Activated effector memory CD4-positive, alpha-beta T cell treated with Interleukin-2 at 50 U/mL for 16 hours (primary cell): ENCODE measurements around the gene CACNB4.
A peak's percentile ranks its signal among the peaks of the same experiment; 100 is the strongest.

Experiments
- DNase-seq: peaks from one replicate; pipeline ENCODE4 v3.0.0-alpha.2; 2020

Gene CACNB4

GRCh38 chr2:151845884-151846283 is 253.0 kb downstream of the CACNB4 start:
- DNase-seq: no peak

GRCh38 chr2:151845481-151845880 is 253.4 kb downstream of the CACNB4 start:
- no peak for DNase-seq

DNA sequence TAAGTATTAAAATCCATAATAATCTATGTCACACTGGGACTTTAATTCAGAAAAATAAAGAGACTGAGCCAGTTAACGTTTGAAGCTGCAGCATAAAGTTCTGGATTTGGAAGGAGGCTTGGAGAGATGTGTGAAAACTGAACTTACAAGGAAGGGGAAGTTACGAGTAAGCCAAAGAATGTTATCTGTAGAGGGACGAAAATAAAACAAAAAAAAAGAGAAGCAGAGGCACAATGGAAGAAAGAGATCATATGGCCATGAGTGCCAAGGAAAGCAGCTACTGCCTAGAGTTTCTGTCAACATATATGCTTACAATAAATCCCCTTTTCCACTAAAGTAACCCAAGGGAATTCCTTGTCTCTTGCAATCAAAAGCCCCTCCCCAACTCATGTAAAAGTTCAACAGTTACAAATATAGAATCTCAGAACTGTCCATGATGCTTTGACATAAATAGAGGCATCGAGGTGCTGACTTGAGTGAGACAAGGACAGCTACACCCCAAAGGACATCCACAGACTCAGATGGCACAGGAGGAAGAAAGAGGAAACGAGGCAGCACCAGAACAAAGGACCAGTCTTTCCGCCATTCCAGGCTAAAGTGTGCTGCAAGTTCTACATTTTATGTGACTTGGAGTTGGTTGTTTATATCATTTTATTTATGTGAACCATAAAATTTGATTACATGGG is 254.5 kb downstream of the CACNB4 start:
- DNase-seq: no peak

GRCh38 chr2:151843691-151844061 is 255.2 kb downstream of the CACNB4 start:
- DNase-seq: no peak

DNA sequence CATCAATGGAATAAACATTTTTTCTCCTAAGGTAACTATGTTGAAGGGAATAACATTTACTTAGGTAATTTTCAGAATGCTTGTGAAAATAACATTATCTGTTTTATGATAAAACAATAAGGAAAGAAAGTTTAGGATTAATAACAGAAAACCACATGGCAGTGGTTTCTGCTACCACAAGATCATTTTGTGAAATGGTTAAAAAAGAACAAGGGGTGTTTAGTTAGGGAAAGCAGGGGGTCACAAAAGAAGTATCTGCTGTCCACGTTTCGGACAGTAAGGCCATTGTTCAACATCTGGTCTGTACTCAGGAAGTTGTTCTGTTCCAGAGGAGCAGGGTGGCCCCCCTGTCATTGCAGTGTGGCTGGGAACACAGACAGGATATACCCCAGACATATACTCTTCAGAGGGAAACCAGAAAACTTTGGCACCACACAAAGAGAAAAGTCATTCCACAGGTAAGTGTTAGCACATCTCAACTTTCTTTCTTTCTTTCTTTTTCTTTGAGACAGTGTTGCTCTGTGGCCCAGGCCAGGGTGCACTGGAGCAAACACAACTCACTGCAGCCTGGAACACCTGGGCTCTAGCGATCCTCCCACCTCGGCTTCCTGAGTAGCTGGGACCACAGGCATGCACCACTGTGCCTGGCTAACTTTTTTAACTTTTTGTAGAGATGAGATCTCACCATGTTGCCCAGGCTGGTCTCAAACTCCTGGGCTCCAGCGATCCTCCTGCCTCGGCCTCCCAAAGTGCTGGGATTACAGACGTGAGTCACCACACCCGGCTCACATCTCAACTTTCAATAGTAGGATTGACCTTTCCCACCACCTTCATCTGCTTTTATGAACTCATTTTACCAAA is 255.8 kb downstream of the CACNB4 start:
- DNase-seq: no peak

DNA sequence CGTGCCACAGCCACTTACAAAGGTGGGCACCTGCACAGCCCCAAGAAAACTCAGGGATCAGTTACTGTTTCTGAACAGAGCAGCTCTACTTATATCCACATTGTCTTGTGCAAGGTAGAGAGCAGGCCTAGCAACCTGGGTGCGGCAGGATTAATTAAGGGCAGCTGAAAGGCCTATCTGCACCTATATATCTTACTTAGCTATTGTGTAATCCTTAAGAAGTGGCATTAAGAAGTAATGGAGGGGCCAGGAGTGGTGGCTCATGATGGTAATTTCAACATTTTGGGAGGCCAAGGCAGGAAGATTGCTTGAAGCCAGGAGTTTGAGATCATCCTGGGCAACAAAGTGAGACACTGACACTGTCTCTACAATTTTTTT is 257.8 kb downstream of the CACNB4 start:
- DNase-seq: no peak

GRCh38 chr2:151840216-151841046 is 258.4 kb downstream of the CACNB4 start:
- DNase-seq: no peak

- no peak for DNase-seq
Observed at GRCh38 chr2:151837926-151838325, 260.9 kb downstream of the CACNB4 start.

DNA sequence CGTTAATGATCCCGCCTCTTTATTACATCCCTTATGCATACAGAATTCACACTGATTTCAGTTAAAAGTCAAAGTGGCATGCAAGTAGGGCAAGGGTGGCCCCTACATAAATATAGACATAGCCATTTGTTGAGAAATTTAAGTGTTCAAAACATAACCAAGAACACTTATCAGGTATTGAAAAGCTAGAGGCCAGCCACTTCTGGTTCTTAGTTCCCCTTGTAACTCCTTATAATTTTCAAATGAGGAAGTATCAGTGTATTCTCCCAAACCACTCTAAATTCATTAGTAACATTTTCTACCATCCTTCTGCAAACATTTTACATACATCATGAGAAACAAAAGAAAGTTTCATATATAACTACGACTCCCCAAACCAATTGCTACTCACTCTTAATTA is 264.9 kb downstream of the CACNB4 start:
- DNase-seq: no peak

DNA sequence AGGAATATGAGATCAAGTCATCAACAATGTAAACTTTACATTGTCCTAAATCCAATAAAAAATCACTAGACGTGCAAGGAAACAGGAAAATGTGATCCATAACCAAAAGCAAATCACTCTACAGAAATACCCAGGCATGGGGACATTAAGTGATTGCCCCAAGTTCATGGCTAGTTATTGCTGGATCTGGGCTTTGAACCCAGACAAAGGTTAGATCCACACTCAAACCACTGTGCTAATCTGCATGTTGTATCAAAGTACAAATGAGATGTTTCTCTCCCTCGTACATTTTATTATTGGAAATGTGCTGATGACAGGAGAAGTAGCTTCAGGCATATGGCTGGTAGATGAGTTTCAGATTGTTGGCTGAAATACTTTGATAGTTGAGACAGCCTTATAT is 267.9 kb downstream of the CACNB4 start:
- DNase-seq: no peak

- DNase-seq: no peak
Observed at GRCh38 chr2:151828890-151829324, 269.9 kb downstream of the CACNB4 start.

DNA sequence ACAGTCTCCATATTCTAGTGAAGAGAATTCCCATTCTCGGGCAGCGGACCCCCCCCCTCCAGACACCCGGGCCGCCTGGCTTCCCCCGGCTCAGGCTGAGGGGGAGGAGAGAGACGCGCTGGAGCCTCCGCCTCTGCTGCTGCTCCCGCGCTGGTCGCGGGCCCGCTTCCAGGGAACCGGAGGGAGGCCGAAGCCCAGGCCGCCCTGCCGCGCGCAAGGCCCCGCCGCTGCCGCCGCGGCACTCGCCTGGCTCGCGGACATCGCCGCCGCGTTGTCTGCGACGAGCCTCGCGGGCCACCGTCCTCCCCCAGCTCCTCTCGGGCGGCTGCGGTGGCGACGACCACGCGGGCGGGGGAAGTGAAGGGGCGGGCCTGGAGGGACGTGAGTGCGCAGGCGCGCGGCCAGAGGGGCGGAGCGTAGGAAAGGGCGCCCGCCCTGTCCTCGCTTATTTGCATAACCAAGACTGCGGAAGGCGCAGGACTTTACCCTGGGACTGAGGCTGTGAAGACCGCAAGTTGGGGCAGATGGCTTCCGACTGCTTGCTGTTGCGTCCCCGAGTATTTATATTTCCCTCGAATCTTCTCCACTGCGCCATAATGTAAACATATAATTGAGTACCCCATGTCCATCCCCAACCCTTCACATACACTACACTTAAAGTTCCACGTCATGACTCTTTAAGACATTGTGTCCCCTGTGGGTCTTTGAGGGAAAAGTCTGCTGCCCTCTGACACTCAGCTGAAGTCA is 270.5 kb downstream of the CACNB4 start, which contains the start of gene ARL5A:
Gene ARL5A (minus strand): TSS at position 279 of the 747 bp plus-strand sequence. CDS start 245 bp downstream, at position 34.
- DNase-seq: peak; percentile 94

DNA sequence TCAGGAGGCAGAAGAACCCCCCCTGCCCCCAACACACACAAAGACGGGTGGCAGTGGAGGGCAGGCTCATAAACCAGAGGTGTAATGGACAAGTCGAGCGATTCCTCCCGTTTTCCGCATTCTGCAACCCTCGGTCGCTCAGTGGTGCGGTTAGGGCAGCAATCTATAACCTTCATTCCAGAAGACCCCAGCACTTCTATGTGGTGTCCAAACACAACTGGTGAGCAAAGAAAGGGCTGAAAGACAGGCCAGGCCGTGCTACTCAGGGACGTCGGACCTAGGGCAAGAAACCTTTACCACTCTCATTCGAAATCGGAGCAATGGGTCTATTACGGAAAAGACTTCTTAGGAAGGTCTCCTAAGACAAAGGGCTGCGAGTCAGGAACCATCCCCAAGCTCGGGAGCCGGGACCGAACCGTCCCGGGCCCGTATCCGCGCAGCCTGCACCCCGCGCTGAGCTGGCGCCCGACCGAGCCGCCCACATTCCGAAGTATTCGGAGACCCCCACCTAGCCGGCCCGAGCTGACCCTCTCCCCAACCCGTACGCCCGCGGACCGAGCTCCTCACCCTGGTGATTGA is 271.2 kb downstream of the CACNB4 start:
- DNase-seq: no peak

GRCh38 chr2:151826737-151827157 is 272.1 kb downstream of the CACNB4 start:
- no peak for DNase-seq

DNA sequence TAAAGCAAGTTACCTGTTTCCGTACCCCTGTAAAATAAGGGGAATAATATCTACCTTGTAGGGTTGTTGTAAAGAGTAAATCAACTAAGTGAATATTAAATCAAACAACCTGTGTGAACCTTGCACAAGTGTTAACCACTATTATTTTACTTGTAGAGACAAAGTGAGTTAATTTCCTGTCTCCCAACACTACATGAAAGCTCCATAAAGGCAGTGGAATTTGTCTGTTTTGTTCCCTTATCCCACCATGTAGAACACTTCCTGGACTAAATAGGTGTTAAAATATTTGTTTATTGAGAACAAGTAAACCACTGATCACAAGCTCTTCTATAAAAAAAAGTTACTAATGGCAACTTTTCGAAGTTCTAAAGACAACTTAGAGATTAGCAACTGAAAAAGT is 274.0 kb downstream of the CACNB4 start:
- DNase-seq: no peak

DNA sequence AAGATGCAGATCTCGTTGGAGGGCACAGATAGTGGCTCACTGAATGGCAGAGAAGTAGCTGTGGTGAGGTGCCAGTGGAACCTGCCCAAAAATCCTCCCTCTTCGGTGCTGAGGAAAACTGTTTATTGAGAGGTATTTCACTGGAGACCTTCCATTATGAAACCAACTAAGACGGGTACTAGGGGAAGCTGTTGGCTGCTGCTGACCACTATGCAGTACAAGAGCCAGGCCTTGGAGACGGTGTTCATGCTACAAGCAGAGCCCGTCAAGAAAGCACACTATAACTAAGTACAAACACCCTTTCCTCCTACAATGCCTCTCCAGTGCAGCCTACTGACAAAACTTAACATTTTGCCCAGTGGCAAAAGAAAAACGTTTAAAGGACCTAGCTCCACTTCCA is 275.2 kb downstream of the CACNB4 start:
- DNase-seq: no peak

- no peak for DNase-seq
Observed at GRCh38 chr2:151819920-151820319, 278.9 kb downstream of the CACNB4 start.

DNA sequence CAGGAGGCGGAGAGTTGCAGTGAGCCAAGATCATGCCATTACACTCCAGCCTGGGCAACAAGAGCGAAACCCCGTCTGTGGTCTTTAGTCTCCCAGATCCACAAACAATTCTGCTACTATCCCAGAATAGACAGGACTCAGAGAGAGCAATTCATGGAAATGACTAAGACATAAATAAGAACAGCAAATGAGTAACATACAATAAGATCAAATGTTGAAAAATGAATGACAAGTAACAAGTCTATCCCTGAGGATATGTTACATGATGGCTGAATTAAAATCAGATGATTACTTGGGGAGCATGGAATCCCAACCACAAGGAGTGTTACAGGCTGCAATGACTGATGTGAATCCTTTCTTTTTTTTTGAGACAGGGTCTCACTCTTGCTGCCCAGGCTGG is 280.9 kb downstream of the CACNB4 start:
- no peak for DNase-seq

DNA sequence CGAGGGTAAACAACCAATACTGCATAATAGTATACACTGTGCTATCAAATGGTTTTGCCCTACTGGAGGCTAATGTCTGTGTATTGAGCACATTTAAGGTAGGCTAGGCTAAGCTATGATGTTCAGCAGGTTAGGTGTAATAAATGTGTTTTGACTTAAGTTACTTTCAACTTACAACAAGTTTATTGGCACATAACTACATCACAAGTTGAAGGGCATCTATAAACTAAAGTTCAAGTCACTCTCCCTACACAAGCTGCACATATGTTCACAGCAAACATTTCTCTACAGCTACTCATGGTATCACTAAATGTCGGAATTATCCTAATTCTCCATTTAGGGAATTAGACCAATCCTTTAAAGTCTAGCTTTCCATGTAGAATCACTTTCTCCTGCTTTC is 282.0 kb downstream of the CACNB4 start:
- no peak for DNase-seq

- DNase-seq: no peak
Observed at GRCh38 chr2:151815821-151816489, 282.9 kb downstream of the CACNB4 start.

DNA sequence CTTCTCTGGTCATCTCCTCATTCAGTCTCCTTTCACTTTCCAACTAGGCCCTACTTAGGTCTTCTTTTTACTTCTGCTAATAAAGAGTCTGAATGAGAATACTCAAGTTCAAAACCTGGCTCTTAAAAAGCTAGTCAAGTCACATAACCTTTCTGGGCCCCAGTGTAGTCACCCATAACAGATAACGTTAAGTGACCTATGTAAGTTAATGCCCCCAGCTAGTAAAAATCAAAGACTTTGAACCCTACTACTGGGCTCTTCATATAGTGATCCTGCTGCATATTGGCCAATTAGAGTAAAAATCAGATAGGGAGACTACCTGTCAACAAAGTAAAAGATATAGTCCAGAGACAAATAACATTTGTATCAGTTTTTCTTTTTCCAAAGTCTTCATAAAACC is 288.4 kb downstream of the CACNB4 start:
- no peak for DNase-seq

GRCh38 chr2:151809073-151809383 is 289.8 kb downstream of the CACNB4 start:
- DNase-seq: no peak
